ENCODE results near the gene AKAP13.
A peak's percentile ranks its signal among the peaks of the same experiment; 100 is the strongest.
"Not testable (repeated sequence)": the region's sequence is repeated elsewhere in the genome, so short reads cannot be mapped to it uniquely, and the experiment has no call there.

Gene AKAP13

GRCh38 chr15:85582131-85583079 is 202.0 kb downstream of the AKAP13 start:
- DNase-seq, result peak; percentile 57 to 61

- DNase-seq, result no peak
Measured at GRCh38 chr15:85583442-85583841, 203.0 kb downstream of the AKAP13 start.

GRCh38 chr15:85583923-85584390 is 203.6 kb downstream of the AKAP13 start:
- peak; percentile 7 to 28 for DNase-seq

GRCh38 chr15:85584872-85585271 is 204.5 kb downstream of the AKAP13 start:
- DNase-seq, result no peak

- not testable (repeated sequence) for DNase-seq
Measured at GRCh38 chr15:85586196-85586595, 205.8 kb downstream of the AKAP13 start.

- DNase-seq, result no peak
Measured at GRCh38 chr15:85587707-85588411, 207.5 kb downstream of the AKAP13 start.

GRCh38 chr15:85588677-85589076 is 208.3 kb downstream of the AKAP13 start:
- DNase-seq, result no peak

GRCh38 chr15:85589851-85590250 is 209.4 kb downstream of the AKAP13 start:
- no peak for DNase-seq

GRCh38 chr15:85591622-85592021 is 211.2 kb downstream of the AKAP13 start:
- DNase-seq, result no peak

- DNase-seq, result no peak
Measured at GRCh38 chr15:85592148-85592547, 211.7 kb downstream of the AKAP13 start.

GRCh38 chr15:85593809-85594445 is 213.5 kb downstream of the AKAP13 start:
- DNase-seq, result no peak

GRCh38 chr15:85595804-85596536 is 215.6 kb downstream of the AKAP13 start:
- no peak for DNase-seq

GRCh38 chr15:85597155-85597815 is 216.9 kb downstream of the AKAP13 start:
- DNase-seq, result no peak

- DNase-seq, result no peak
Measured at GRCh38 chr15:85598219-85598618, 217.8 kb downstream of the AKAP13 start.

- DNase-seq, result no peak
Measured at GRCh38 chr15:85598718-85599398, 218.5 kb downstream of the AKAP13 start.

- no peak for DNase-seq
Measured at GRCh38 chr15:85600001-85600400, 219.6 kb downstream of the AKAP13 start.

GRCh38 chr15:85603160-85603559 is 222.8 kb downstream of the AKAP13 start:
- DNase-seq, result no peak

GRCh38 chr15:85603703-85604102 is 223.3 kb downstream of the AKAP13 start:
- no peak for DNase-seq

GRCh38 chr15:85604194-85604593 is 223.8 kb downstream of the AKAP13 start:
- DNase-seq, result no peak

GRCh38 chr15:85606738-85607137 is 226.3 kb downstream of the AKAP13 start:
- DNase-seq, result no peak

GRCh38 chr15:85607141-85607806 is 226.9 kb downstream of the AKAP13 start:
- no peak for DNase-seq

All from activated CD4-positive, alpha-beta T cell treated with anti-CD3 and anti-CD28 coated beads for 4 hours (primary cell).